ENCODE data around the gene SCO1.

DNA sequence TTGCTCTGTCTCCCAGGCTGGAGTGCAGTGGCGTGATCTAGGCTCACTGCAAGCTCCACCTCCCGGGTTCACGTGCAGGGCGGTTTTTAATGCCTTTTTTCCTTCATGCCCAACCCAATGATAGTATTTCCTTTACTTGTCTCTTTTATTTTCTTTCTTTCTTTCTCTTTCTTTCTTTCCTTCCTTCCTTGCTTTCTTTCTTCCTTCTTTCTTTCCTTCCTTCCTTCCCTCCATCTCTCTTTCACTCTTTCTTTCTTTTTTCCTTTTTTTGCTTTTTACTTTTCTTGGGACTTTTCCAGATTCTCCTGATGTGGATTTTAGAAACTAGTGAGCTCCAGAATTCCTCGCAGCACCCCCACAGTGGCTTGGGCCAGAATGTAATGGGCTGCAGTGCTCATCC lies 43.3 kb downstream of the SCO1 start:
- TF ChIP-seq POLR2A (IDR thresholded peaks at IDR 0.05; ENCODE audit: low read depth, low read length) (no peak), POLR2AphosphoS5 (IDR thresholded peaks at IDR 0.05; ENCODE audit: low read depth, low read length) (no peak), TAF1 (IDR thresholded peaks at IDR 0.05; ENCODE audit: borderline replicate concordance, low read depth, low read length) (no peak)
